ENCODE results near the gene F12. TPM values are rescaled to one million over a fixed set of nuclear protein-coding genes. Genes with fewer than 3 reads are reported as not detected.
"Not testable (repeated sequence)": the region's sequence is repeated elsewhere in the genome, so short reads cannot be mapped to it uniquely, and the experiment has no call there.

The F12 gene
- polyA plus RNA-seq, 1 experiment = 0.35 TPM

DNA sequence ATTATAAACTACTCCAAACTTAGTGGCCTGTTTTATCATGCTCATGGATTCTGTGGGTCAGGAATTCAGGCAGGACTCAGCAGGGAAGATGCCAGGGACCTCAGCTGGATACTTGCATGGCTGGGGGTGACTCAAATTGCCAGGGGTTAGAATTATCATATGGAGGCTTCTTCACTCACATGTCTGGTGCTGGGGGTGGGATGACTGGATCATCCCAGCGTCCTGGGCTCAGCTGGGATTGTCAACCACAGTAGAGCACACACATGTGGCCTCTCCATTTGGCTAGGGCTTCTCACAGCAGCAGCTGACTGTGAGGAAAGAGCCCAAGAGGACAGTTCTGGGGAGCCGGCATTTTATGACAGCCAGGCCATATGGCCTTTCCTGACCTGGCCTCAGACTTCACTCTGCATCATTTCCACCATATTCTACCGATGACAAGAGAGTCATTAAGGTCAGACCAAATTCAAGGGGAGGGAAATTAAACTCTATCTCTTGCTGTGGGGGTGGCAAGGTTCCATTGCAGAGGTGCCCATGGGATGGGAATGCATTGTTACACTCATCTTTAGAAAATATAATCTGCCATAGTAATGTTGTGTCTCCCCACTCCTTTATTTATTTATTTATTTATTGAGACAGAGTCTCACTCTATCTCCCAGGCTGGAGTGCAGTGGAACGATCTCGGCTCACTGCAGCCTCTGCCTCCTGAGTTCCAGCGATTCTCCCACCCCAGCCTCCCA, 11.9 kb upstream of the F12 start:
- POLR2A ChIA-PET = no interaction called here

DNA sequence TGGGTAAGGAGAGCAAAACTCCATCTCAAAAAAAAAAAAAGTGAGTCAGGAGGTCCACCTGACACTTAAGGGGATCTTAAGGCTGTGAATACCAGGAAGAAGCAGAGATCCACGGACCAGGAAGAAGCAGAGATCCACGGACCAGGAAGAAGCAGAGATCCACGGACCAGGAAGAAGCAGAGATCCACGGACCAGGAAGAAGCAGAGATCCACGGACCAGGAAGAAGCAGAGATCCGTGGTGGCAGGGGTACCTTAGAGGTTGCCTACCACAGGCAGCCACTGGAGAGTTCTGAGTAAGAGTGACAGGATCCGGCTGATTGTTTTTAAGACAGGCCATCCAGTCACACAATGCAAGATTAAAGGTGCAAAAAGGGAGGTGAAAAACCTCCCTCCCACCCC, 11.1 kb upstream of the F12 start:
- DNase-seq (ENCODE audit: low read depth, low spot score); POLR2A ChIA-PET; H3K27ac ChIP-seq (ENCODE audit: low read depth, low read length); H3K9me3 ChIP-seq (ENCODE audit: control insufficient read depth, insufficient read depth, low read length); H3K4me3 ChIP-seq (ENCODE audit: low read depth, low read length); H3K27me3 ChIP-seq (ENCODE audit: control insufficient read depth, insufficient read depth, low read length): not testable (repeated sequence)
- CTCF ChIA-PET = interaction anchor here (0.7 kb wide), 1 partner anchor 50 kb away, joined by 3 read pairs; no protein-coding TSS in a partner anchor

More for the DNA sequence above, 11.9 kb upstream of the F12 start:
- DNase-seq (ENCODE audit: low read depth, low spot score) = no peak
- Histone ChIP-seq H3K27ac (ENCODE audit: low read depth, low read length) (no peak overlapping the region), H3K27me3 (ENCODE audit: control insufficient read depth, insufficient read depth, low read length) (no peaks in the 10 kb centered on the region), H3K9me3 (ENCODE audit: control insufficient read depth, insufficient read depth, low read length) (no peaks in the 10 kb centered on the region), H3K4me3 (ENCODE audit: low read depth, low read length) (no peak overlapping the region)
- CTCF ChIA-PET = interaction anchor here (2.1 to 3.6 kb wide), 2 partner anchors 17 to 30 kb away, joined by 12 to 20 read pairs; no protein-coding TSS in a partner anchor
- TF ChIP-seq, protein P1, sequence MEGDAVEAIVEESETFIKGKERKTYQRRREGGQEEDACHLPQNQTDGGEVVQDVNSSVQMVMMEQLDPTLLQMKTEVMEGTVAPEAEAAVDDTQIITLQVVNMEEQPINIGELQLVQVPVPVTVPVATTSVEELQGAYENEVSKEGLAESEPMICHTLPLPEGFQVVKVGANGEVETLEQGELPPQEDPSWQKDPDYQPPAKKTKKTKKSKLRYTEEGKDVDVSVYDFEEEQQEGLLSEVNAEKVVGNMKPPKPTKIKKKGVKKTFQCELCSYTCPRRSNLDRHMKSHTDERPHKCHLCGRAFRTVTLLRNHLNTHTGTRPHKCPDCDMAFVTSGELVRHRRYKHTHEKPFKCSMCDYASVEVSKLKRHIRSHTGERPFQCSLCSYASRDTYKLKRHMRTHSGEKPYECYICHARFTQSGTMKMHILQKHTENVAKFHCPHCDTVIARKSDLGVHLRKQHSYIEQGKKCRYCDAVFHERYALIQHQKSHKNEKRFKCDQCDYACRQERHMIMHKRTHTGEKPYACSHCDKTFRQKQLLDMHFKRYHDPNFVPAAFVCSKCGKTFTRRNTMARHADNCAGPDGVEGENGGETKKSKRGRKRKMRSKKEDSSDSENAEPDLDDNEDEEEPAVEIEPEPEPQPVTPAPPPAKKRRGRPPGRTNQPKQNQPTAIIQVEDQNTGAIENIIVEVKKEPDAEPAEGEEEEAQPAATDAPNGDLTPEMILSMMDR (IDR thresholded peaks at IDR 0.05; ENCODE audit: low read depth, low read length) = no peak

DNA sequence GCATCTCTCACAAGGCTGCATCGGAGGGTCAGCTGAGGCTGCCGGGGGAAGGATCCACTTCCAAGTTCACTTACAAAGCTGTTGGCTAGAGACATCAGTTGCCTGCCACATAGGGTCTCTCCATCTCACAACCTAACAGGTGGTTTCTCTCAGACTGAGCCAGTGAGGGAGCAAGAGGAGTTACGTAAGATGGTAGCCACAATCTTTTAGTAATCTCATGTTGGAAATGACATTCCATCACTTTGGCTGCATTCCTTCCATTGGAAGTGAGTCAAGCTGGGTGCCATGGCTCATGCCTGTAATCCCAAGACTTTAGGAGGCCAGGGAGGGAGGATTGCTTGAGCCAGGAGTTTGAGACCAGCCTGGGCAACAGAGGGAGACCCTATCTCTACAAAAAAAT, 9.7 kb upstream of the F12 start:
- Histone ChIP-seq H3K27ac (ENCODE audit: low read depth, low read length) (no peak overlapping the region), H3K9me3 (ENCODE audit: control insufficient read depth, insufficient read depth, low read length) (no peaks in the 10 kb centered on the region; the same call in 1 of the 2 replicates), H3K27me3 (ENCODE audit: control insufficient read depth, insufficient read depth, low read length) (no peaks in the 10 kb centered on the region), H3K4me3 (ENCODE audit: low read depth, low read length) (no peak overlapping the region)
- TF ChIP-seq, protein P1 (IDR thresholded peaks at IDR 0.05; ENCODE audit: low read depth, low read length) = no peak
- CTCF ChIA-PET = interaction anchor here (1.7 to 5.0 kb wide), 3 partner anchors 15 to 38 kb away, joined by 10 to 34 read pairs (median 10); no protein-coding TSS in a partner anchor
- DNase-seq (ENCODE audit: low read depth, low spot score) = peak; percentile 74
- POLR2A ChIA-PET = interaction anchor here (0.8 to 0.9 kb wide), 2 partner anchors 8 to 67 kb away, joined by 3 to 4 read pairs; partner anchors contain the start of gene LMAN2

GRCh38 chr5:177417081-177417480, 7.7 kb upstream of the F12 start:
- POLR2A ChIA-PET = interaction anchor here (0.9 kb wide), 1 partner anchor 10 kb away, joined by 3 read pairs; the partner anchor contains the start of gene GRK6
- H3K27ac ChIP-seq (ENCODE audit: low read depth, low read length); H3K9me3 ChIP-seq (ENCODE audit: control insufficient read depth, insufficient read depth, low read length); DNase-seq (ENCODE audit: low read depth, low spot score); H3K4me3 ChIP-seq (ENCODE audit: low read depth, low read length); H3K27me3 ChIP-seq (ENCODE audit: control insufficient read depth, insufficient read depth, low read length): not testable (repeated sequence)
- CTCF ChIA-PET = interaction anchor here (5.0 kb wide), 1 partner anchor 13 kb away, joined by 34 read pairs; no protein-coding TSS in a partner anchor

- peaks cover 11% of the 10 kb centered on the region for H3K27me3 ChIP-seq (ENCODE audit: control insufficient read depth, insufficient read depth, low read length)
- TF ChIP-seq, protein P1 (IDR thresholded peaks at IDR 0.05; ENCODE audit: low read depth, low read length) = no peak
- ChIA-PET CTCF (interaction anchor here (0.5 to 2.7 kb wide), 4 partner anchors 10 to 32 kb away, joined by 3 to 13 read pairs (median 6); partner anchors contain the start of gene PRR7), POLR2A (no interaction called here)
- H3K27ac ChIP-seq (ENCODE audit: low read depth, low read length) = no peak overlapping the region
- DNase-seq (ENCODE audit: low read depth, low spot score) = no peak
- H3K4me3 ChIP-seq (ENCODE audit: low read depth, low read length) = no peak overlapping the region
- no peaks in the 10 kb centered on the region; the same call in 1 of the 2 replicates for H3K9me3 ChIP-seq (ENCODE audit: control insufficient read depth, insufficient read depth, low read length)
Observed at GRCh38 chr5:177414481-177414880, 5.1 kb upstream of the F12 start.

All from AG04450 (cell line).